Thyroid gland (tissue), 4 donors: ENCODE measurements around the gene LOXHD1.

ENCODE experiments used
- CTCF ChIP-seq, 6 experiments: fragments of 200-600 bp in 3 of 6; fragments of 450-650 bp in 3 of 6; sonication (generic) in 3 of 6; IDR thresholded peaks; one replicate each; pipeline ENCODE4 v1.5.1; 2016 to 2019; ENCODE audit warnings: antibody characterized with exemption in 6 of 6, mild to moderate bottlenecking in 2 of 6, inconsistent platforms in 1 of 6, moderate library complexity in 1 of 6
- POLR2A ChIP-seq, 2 donors: fragments of 450-650 bp; IDR thresholded peaks; one replicate each; pipeline ENCODE4 v1.6.1; 2017; ENCODE audit warnings: antibody characterized with exemption in 2 of 2, mild to moderate bottlenecking in 2 of 2, moderate library complexity in 1 of 2

GRCh38 chr18:46636040-46636630, 20.9 kb downstream of the LOXHD1 start:
- TF ChIP-seq CTCF (IDR thresholded peaks at IDR 0.05) = no peak
- no peak for TF ChIP-seq POLR2A (IDR thresholded peaks at IDR 0.05)
